SJSA1 (cell line): ENCODE measurements around the gene TACC2. TPM values are rescaled to one million over a fixed set of nuclear protein-coding genes. Genes with fewer than 3 reads are reported as not detected.
"Not testable (repeated sequence)": the region's sequence is repeated elsewhere in the genome, so short reads cannot be mapped to it uniquely, and the experiment has no call there.

Experiments used
- DNase-seq, 2 experiments: peaks; one replicate each; pipeline ENCODE4 v3.0.0-alpha.2; 2015 to 2020; ENCODE audit warnings: low spot score in 2 of 2, low read depth in 1 of 2
- H3K27ac ChIP-seq: fragments of 250-450 bp; sonication (Bioruptor Pico); 2 replicates; pipeline ENCODE4 v1.5.1; 2020; ENCODE audit warnings: mild to moderate bottlenecking, moderate library complexity
- H3K27me3 ChIP-seq: fragments of 250-450 bp; sonication (Bioruptor Pico); replicated peaks from 2 replicates; pipeline ENCODE4 v1.5.1; 2020; ENCODE audit warnings: mild to moderate bottlenecking, moderate library complexity
- H3K36me3 ChIP-seq: fragments of 250-450 bp; sonication (Bioruptor Pico); 2 replicates; pipeline ENCODE4 v1.5.1; 2020; ENCODE audit warnings: mild to moderate bottlenecking
- H3K4me1 ChIP-seq: fragments of 250-450 bp; sonication (Bioruptor Pico); replicated peaks from 2 replicates; pipeline ENCODE4 v1.6.1; 2021; ENCODE audit warnings: mild to moderate bottlenecking
- H3K4me3 ChIP-seq: fragments of 250-450 bp; sonication (Bioruptor Pico); 2 replicates; pipeline ENCODE4 v1.5.1; 2020; ENCODE audit warnings: mild to moderate bottlenecking
- H3K9me3 ChIP-seq: fragments of 250-450 bp; sonication (Bioruptor Pico); replicated peaks from 2 replicates; pipeline ENCODE4 v1.5.1; 2020; ENCODE audit warnings: mild to moderate bottlenecking
- total RNA-seq: library from RNA; depleted of rRNA; stranded (reverse); fragments of >200 nt; shearing (Covaris generic); gene quantifications from 2 replicates; pipeline ENCODE4 v1.2.3, GENCODE V29; 2014

Gene TACC2
- total RNA-seq, 1 experiment from 2014 or later = 4.9 TPM

- H3K9me3 ChIP-seq = no peaks in the 10 kb centered on the region
- H3K36me3 ChIP-seq = no peaks in the 10 kb centered on the region
- H3K4me1 ChIP-seq = peaks cover 10% of the 10 kb centered on the region
- H3K27me3 ChIP-seq = no peaks in the 10 kb centered on the region
- H3K27ac ChIP-seq = no peak overlapping the region
- DNase-seq = no peak
- H3K4me3 ChIP-seq = no peak overlapping the region
These were observed 84.5 kb downstream of the TACC2 start for GRCh38 chr10:122073508-122073907.

GRCh38 chr10:122075171-122075570, 86.2 kb downstream of the TACC2 start:
- Histone ChIP-seq H3K4me1 (peaks cover 1% of the 10 kb centered on the region), H3K4me3 (no peak overlapping the region), H3K9me3 (no peaks in the 10 kb centered on the region), H3K27ac (no peak overlapping the region), H3K27me3 (no peaks in the 10 kb centered on the region), H3K36me3 (no peaks in the 10 kb centered on the region)
- DNase-seq = no peak

GRCh38 chr10:122075876-122076275, 86.9 kb downstream of the TACC2 start:
- not testable (repeated sequence) for H3K27ac ChIP-seq, H3K4me3 ChIP-seq, H3K4me1 ChIP-seq, DNase-seq, H3K9me3 ChIP-seq, H3K36me3 ChIP-seq, H3K27me3 ChIP-seq

- H3K36me3 ChIP-seq = no peaks in the 10 kb centered on the region
- no peaks in the 10 kb centered on the region for H3K4me1 ChIP-seq
- no peak for DNase-seq
- no peaks in the 10 kb centered on the region for H3K9me3 ChIP-seq
- H3K27ac ChIP-seq = no peak overlapping the region
- H3K27me3 ChIP-seq = peaks cover 9% of the 10 kb centered on the region; the same call in 1 of the 2 replicates
- H3K4me3 ChIP-seq = no peak overlapping the region
These were observed 88.4 kb downstream of the TACC2 start for GRCh38 chr10:122077311-122077875.

GRCh38 chr10:122078326-122078725, 89.4 kb downstream of the TACC2 start:
- H3K4me3 ChIP-seq = no peak overlapping the region
- no peak overlapping the region for H3K27ac ChIP-seq
- no peaks in the 10 kb centered on the region for H3K4me1 ChIP-seq
- no peak for DNase-seq
- no peaks in the 10 kb centered on the region for H3K36me3 ChIP-seq
- peaks cover 13% of the 10 kb centered on the region; the same call in 1 of the 2 replicates for H3K27me3 ChIP-seq
- H3K9me3 ChIP-seq = no peaks in the 10 kb centered on the region

GRCh38 chr10:122078965-122079795, 90.2 kb downstream of the TACC2 start:
- no peak overlapping the region for H3K27ac ChIP-seq
- no peaks in the 10 kb centered on the region for H3K36me3 ChIP-seq
- DNase-seq = no peak
- no peaks in the 10 kb centered on the region for H3K4me1 ChIP-seq
- no peaks in the 10 kb centered on the region for H3K9me3 ChIP-seq
- H3K4me3 ChIP-seq = no peak overlapping the region
- peaks cover 22% of the 10 kb centered on the region for H3K27me3 ChIP-seq

- Histone ChIP-seq H3K4me3 (no peak overlapping the region), H3K27me3 (peaks cover 29% of the 10 kb centered on the region), H3K9me3 (no peaks in the 10 kb centered on the region), H3K27ac (no peak overlapping the region), H3K36me3 (no peaks in the 10 kb centered on the region), H3K4me1 (no peaks in the 10 kb centered on the region)
- DNase-seq = no peak
These were observed 93.9 kb downstream of the TACC2 start for GRCh38 chr10:122082616-122083477.

GRCh38 chr10:122083478-122084025, 94.6 kb downstream of the TACC2 start:
- H3K27ac ChIP-seq = no peak overlapping the region
- no peaks in the 10 kb centered on the region for H3K4me1 ChIP-seq
- H3K9me3 ChIP-seq = no peaks in the 10 kb centered on the region
- H3K36me3 ChIP-seq = no peaks in the 10 kb centered on the region
- H3K4me3 ChIP-seq = no peak overlapping the region
- H3K27me3 ChIP-seq = peaks cover 31% of the 10 kb centered on the region
- DNase-seq = no peak

- Histone ChIP-seq H3K4me1 (no peaks in the 10 kb centered on the region), H3K27me3 (peaks cover 31% of the 10 kb centered on the region), H3K4me3 (no peak overlapping the region), H3K9me3 (no peaks in the 10 kb centered on the region), H3K27ac (no peak overlapping the region), H3K36me3 (no peaks in the 10 kb centered on the region)
- DNase-seq = no peak
These were observed 95.5 kb downstream of the TACC2 start for GRCh38 chr10:122084286-122085041.

- no peaks in the 10 kb centered on the region for H3K36me3 ChIP-seq
- H3K27me3 ChIP-seq = peaks cover 31% of the 10 kb centered on the region
- H3K9me3 ChIP-seq = no peaks in the 10 kb centered on the region
- DNase-seq = no peak
- H3K4me3 ChIP-seq = no peak overlapping the region
- no peaks in the 10 kb centered on the region for H3K4me1 ChIP-seq
- H3K27ac ChIP-seq = no peak overlapping the region
These were observed 96.5 kb downstream of the TACC2 start for GRCh38 chr10:122085423-122085911.

- peaks cover 38% of the 10 kb centered on the region for H3K27me3 ChIP-seq
- H3K9me3 ChIP-seq = no peaks in the 10 kb centered on the region
- no peaks in the 10 kb centered on the region for H3K4me1 ChIP-seq
- no peak for DNase-seq
- no peaks in the 10 kb centered on the region for H3K36me3 ChIP-seq
- H3K27ac ChIP-seq = no peak overlapping the region
- H3K4me3 ChIP-seq = no peak overlapping the region
These were observed 97.7 kb downstream of the TACC2 start for GRCh38 chr10:122086416-122087240.

GRCh38 chr10:122087436-122087835, 98.5 kb downstream of the TACC2 start:
- Histone ChIP-seq H3K36me3 (no peaks in the 10 kb centered on the region), H3K4me3 (no peak overlapping the region)

More at GRCh38 chr10:122087436-122087835, 98.5 kb downstream of the TACC2 start:
- H3K9me3 ChIP-seq = no peaks in the 10 kb centered on the region
- DNase-seq = no peak
- H3K4me1 ChIP-seq = no peaks in the 10 kb centered on the region
- H3K27me3 ChIP-seq = peaks cover 33% of the 10 kb centered on the region
- no peak overlapping the region for H3K27ac ChIP-seq
